GM12801 (cell line): ENCODE results near the gene TPRG1.

Experiments
- TF ChIP-seq, protein P1 (sequence below): IDR thresholded peaks from one replicate; pipeline ENCODE4 v1.5.1; 2011; ENCODE audit warnings: control low read depth; ENCODE audit not compliant: insufficient read length; ENCODE audit errors: extremely low read depth

TPRG1 gene

DNA sequence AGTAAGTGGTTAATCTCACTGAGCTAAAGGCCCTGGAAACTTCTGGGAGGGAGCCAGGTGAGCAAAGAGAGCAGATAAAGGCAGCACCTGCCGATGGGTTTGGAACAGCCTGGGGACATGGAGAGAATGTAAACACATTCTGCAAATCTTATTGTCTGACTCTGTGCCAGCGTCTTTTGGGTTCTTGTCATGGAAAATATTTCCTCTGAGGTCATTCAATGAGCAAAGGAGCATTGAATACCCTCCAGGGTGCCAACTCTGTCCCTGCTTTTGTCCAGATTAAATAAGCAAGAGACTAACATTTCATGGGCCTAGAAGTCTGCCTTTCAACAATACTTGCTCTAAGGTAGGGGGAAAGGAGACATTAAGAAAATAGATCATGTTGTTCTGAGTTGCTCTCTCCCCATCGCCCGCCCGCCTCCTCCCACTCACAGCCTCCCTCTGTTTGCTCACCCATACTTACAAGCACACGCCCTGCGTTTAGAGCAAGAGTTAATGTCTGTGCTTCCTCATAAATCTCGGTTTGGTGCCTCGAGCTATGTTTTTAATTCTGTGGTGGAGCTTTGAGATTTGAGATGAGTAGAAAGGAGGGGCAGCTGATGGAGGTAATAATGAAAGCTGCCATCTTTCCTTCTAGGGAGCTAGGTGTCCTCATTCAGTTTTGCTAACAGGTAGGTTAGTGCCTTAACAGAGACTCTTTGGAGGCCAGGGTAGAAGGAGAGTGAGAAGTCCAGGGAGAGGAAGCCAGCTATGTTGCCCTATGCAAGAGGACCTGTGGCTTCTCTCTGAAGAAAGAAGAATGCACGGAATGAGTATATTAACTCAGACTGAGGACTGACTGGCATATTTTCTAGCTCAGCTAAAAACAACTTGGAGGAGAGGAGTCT, 132.9 kb downstream of the TPRG1 start:
- TF ChIP-seq, protein P1, sequence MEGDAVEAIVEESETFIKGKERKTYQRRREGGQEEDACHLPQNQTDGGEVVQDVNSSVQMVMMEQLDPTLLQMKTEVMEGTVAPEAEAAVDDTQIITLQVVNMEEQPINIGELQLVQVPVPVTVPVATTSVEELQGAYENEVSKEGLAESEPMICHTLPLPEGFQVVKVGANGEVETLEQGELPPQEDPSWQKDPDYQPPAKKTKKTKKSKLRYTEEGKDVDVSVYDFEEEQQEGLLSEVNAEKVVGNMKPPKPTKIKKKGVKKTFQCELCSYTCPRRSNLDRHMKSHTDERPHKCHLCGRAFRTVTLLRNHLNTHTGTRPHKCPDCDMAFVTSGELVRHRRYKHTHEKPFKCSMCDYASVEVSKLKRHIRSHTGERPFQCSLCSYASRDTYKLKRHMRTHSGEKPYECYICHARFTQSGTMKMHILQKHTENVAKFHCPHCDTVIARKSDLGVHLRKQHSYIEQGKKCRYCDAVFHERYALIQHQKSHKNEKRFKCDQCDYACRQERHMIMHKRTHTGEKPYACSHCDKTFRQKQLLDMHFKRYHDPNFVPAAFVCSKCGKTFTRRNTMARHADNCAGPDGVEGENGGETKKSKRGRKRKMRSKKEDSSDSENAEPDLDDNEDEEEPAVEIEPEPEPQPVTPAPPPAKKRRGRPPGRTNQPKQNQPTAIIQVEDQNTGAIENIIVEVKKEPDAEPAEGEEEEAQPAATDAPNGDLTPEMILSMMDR = no peak

DNA sequence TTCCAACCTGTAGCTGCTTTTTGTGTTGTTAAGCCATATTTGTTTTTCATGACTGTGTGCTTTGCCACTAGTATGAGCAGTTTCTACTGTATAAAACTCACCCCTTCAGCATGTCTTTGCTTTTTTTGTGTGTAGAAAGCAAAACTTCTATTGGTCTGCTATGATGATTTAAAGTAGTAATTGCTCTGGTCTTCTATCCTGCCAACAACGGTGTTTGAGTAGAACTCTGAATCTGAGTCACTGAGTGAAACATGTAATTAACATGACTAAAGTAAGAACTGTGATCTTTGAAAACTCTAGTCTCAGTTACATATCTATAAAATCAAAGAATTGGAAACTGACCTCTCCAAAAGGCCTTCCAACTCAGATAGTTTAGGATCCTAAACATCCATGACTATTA, 133.6 kb downstream of the TPRG1 start:
- TF ChIP-seq, protein P1 = no peak

DNA sequence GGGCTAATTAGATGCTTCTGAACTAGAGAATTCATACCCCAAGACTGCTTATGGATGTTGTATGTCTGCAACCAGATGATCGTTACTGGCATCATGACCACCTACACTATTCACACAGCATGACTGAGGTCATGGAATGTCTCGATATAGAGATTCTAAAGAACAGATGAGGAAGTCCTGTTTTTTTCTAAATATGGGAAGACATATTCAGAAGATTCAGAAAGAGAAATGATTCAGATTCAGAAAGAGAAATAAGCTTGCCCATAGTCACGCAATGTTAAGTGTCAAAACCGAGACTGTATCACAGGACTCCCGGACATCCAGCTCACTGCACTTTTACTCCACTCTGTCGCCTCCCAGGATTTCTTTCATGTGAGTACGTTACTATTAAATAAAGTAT, 136.2 kb downstream of the TPRG1 start:
- TF ChIP-seq, protein P1 = no peak

DNA sequence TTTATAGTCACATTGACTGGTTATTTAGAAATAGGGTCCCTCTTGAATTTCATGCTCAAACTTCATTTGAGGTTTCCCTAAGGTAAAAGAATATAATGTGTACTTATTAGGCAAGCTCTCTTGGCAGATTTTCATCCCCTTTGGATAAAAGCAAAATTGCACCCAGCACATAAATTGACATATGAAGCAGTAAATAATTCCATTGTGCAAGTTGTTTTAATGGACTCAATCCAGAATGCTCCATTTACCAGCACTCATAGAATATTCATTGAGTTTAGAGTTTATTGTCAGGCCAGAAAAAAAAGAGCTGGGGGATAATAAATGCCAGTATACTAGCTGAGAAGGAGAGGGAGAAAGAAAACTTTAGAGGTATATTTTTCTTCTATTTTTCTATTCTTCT, 136.8 kb downstream of the TPRG1 start:
- TF ChIP-seq, protein P1 = no peak

DNA sequence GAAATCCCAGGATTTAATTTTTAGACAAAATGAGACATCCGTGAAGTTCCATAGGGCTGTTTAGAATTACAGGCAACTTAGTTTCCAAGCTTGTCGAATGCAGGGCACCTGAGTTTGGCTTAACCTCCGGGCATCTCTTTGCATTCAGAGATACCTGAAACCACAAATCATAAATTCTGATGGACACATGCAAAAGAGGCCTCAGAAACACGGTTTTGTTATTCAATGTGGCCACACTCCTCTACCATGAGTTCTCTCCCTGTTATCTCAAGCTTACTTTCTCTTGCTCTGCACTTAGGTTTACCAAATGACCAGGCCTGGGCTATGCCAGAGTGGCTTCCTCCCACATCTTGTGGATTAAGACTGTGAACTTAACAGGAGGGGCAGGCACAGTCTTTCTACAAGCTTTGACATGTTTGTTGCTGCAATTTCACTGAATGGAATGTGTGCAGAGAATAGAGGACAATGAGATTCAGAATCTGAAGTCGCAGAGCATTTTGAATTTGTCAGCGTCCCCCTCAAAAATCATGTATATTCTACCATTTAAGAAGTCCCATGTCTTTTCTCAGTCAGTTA, 137.7 kb downstream of the TPRG1 start:
- TF ChIP-seq, protein P1 = no peak

DNA sequence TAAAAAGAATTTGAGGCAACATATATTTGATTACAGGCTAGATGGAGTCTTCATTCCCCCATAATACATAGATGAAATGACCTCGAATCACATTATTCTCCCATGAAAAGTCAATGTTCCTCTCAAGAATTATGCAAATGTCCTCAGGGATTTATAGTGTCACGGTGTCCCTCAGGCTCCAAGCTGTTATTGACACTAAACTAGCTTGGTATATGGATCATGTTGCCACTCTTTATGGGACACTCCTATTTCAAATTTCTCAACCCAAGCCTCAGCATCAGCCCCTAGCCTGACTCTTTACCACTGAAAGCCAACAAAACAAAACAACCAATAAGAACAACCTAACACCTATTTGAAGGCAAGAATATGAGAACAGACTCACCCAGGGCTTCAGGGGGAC, 139.8 kb downstream of the TPRG1 start:
- TF ChIP-seq, protein P1 = no peak

DNA sequence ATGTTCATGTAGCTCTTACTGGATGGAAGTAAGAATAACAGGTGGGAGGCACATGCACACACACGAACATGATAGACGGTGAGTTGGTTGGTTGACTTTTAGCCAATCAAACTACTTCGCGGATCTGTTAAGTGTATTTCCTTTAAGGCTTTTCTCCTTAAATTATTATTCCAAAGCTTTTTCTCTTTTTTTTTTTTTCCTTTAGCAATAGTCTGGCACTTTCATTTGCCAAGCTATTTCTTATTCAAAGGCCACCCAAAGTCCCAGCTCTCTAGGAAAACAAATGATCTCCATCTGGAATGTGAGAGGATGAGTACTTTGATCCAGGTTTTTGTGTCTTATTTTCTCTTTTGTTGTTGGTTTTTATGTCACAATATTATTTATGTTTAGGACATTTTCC, 141.1 kb downstream of the TPRG1 start:
- TF ChIP-seq, protein P1 = no peak
